HFF-Myc (cell line): ENCODE measurements around the gene WIPF2.
A peak's percentile ranks its signal among the peaks of the same experiment; 100 is the strongest.

Source experiments
- DNase-seq: peaks from one replicate; pipeline ENCODE4 v3.0.0-alpha.2; 2011; ENCODE audit warnings: low read depth; ENCODE audit errors: extremely low read depth
- H3K4me3 ChIP-seq: replicated peaks from 2 replicates; pipeline ENCODE4 v1.5.1; 2011; ENCODE audit warnings: low read depth, mild to moderate bottlenecking, control low read depth, low read length
- CTCF ChIP-seq: IDR thresholded peaks from 2 replicates; pipeline ENCODE4 v1.5.1; 2012; ENCODE audit warnings: mild to moderate bottlenecking, low read depth, low read length, control low read depth; ENCODE audit errors: missing control alignments

The WIPF2 gene

GRCh38 chr17:40180694-40181093 lies 38.4 kb upstream of the WIPF2 start:
- no peak overlapping the region for H3K4me3 ChIP-seq
- DNase-seq, result no peak

GRCh38 chr17:40181205-40181604 lies 37.9 kb upstream of the WIPF2 start:
- no peak for DNase-seq
- no peak for TF ChIP-seq CTCF
- H3K4me3 ChIP-seq, result no peak overlapping the region

More at GRCh38 chr17:40180694-40181093, 38.4 kb upstream of the WIPF2 start:
- no peak for TF ChIP-seq CTCF

GRCh38 chr17:40182606-40183005 lies 36.5 kb upstream of the WIPF2 start:
- no peak overlapping the region for H3K4me3 ChIP-seq
- TF ChIP-seq CTCF, result no peak
- no peak for DNase-seq

- H3K4me3 ChIP-seq, result no peak overlapping the region
- no peak for DNase-seq
- no peak for TF ChIP-seq CTCF
These were observed 31.9 kb upstream of the WIPF2 start for GRCh38 chr17:40187238-40187637.

GRCh38 chr17:40188694-40189093 lies 30.4 kb upstream of the WIPF2 start:
- no peak for DNase-seq
- no peak overlapping the region for H3K4me3 ChIP-seq
- no peak for TF ChIP-seq CTCF

GRCh38 chr17:40190197-40191021 lies 28.7 kb upstream of the WIPF2 start:
- no peak for DNase-seq
- TF ChIP-seq CTCF, result peak; percentile 51
- H3K4me3 ChIP-seq, result no peak overlapping the region
